Measurements from ENCODE around the gene IGSF21.

IGSF21 gene

GRCh38 chr1:18237371-18237770 lies 129.8 kb downstream of the IGSF21 start:
- no peaks in the 10 kb centered on the region for H3K4me1 ChIP-seq (ENCODE audit: low read depth, poor library complexity, severe bottlenecking)
- no peaks in the 10 kb centered on the region for H3K36me3 ChIP-seq (ENCODE audit: insufficient read depth)
- no peak overlapping the region for H2AFZ ChIP-seq (ENCODE audit: low read depth)
- H3K79me2 ChIP-seq (ENCODE audit: insufficient read depth, low read depth): no peaks in the 10 kb centered on the region
- no peaks in the 10 kb centered on the region for H4K20me1 ChIP-seq (ENCODE audit: insufficient read depth)
- H3K27me3 ChIP-seq (ENCODE audit: insufficient read depth, low read depth): no peaks in the 10 kb centered on the region
- no peak for TF ChIP-seq CTCF (conservative IDR thresholded peaks at IDR 0.05; ENCODE audit: low read depth, low read length)
- no peak overlapping the region for H3K9ac ChIP-seq
- H3K4me3 ChIP-seq (IDR thresholded peaks at IDR 0.05; ENCODE audit: insufficient read depth, low read depth, low read length): no peak overlapping the region
- H3K4me2 ChIP-seq: no peak overlapping the region
- no peak overlapping the region for H3K27ac ChIP-seq

GRCh38 chr1:18238190-18238589 lies 130.6 kb downstream of the IGSF21 start:
- H3K4me2 ChIP-seq: no peak overlapping the region
- no peak for TF ChIP-seq CTCF (conservative IDR thresholded peaks at IDR 0.05; ENCODE audit: low read depth, low read length)
- H2AFZ ChIP-seq (ENCODE audit: low read depth): no peak overlapping the region
- no peaks in the 10 kb centered on the region for H3K4me1 ChIP-seq (ENCODE audit: low read depth, poor library complexity, severe bottlenecking)
- no peaks in the 10 kb centered on the region for H3K36me3 ChIP-seq (ENCODE audit: insufficient read depth)
- no peaks in the 10 kb centered on the region for H3K27me3 ChIP-seq (ENCODE audit: insufficient read depth, low read depth)
- H3K9ac ChIP-seq: no peak overlapping the region
- H3K79me2 ChIP-seq (ENCODE audit: insufficient read depth, low read depth): no peaks in the 10 kb centered on the region
- H3K4me3 ChIP-seq (IDR thresholded peaks at IDR 0.05; ENCODE audit: insufficient read depth, low read depth, low read length): no peak overlapping the region
- no peaks in the 10 kb centered on the region for H4K20me1 ChIP-seq (ENCODE audit: insufficient read depth)
- no peak overlapping the region for H3K27ac ChIP-seq

- Histone ChIP-seq H3K79me2 (ENCODE audit: insufficient read depth, low read depth) (no peaks in the 10 kb centered on the region), H3K4me3 (IDR thresholded peaks at IDR 0.05; ENCODE audit: insufficient read depth, low read depth, low read length) (no peak overlapping the region), H3K4me2 (no peak overlapping the region), H2AFZ (ENCODE audit: low read depth) (no peak overlapping the region), H3K27me3 (ENCODE audit: insufficient read depth, low read depth) (no peaks in the 10 kb centered on the region), H3K4me1 (ENCODE audit: low read depth, poor library complexity, severe bottlenecking) (no peaks in the 10 kb centered on the region), H3K36me3 (ENCODE audit: insufficient read depth) (no peaks in the 10 kb centered on the region), H4K20me1 (ENCODE audit: insufficient read depth) (no peaks in the 10 kb centered on the region), H3K27ac (no peak overlapping the region), H3K9ac (no peak overlapping the region)
- no peak for TF ChIP-seq CTCF (conservative IDR thresholded peaks at IDR 0.05; ENCODE audit: low read depth, low read length)
Observed at GRCh38 chr1:18239671-18240070, 132.1 kb downstream of the IGSF21 start.

GRCh38 chr1:18240906-18241305 lies 133.3 kb downstream of the IGSF21 start:
- Histone ChIP-seq H3K4me1 (ENCODE audit: low read depth, poor library complexity, severe bottlenecking) (no peaks in the 10 kb centered on the region), H3K27me3 (ENCODE audit: insufficient read depth, low read depth) (no peaks in the 10 kb centered on the region), H3K9ac (no peak overlapping the region), H3K36me3 (ENCODE audit: insufficient read depth) (no peaks in the 10 kb centered on the region), H3K4me3 (IDR thresholded peaks at IDR 0.05; ENCODE audit: insufficient read depth, low read depth, low read length) (no peak overlapping the region), H2AFZ (ENCODE audit: low read depth) (no peak overlapping the region), H3K4me2 (no peak overlapping the region), H3K79me2 (ENCODE audit: insufficient read depth, low read depth) (no peaks in the 10 kb centered on the region), H3K27ac (no peak overlapping the region), H4K20me1 (ENCODE audit: insufficient read depth) (no peaks in the 10 kb centered on the region)
- no peak for TF ChIP-seq CTCF (conservative IDR thresholded peaks at IDR 0.05; ENCODE audit: low read depth, low read length)

- Histone ChIP-seq H3K9ac (no peak overlapping the region), H3K36me3 (ENCODE audit: insufficient read depth) (no peaks in the 10 kb centered on the region), H3K4me3 (IDR thresholded peaks at IDR 0.05; ENCODE audit: insufficient read depth, low read depth, low read length) (no peak overlapping the region), H3K4me2 (no peak overlapping the region), H3K27ac (no peak overlapping the region), H4K20me1 (ENCODE audit: insufficient read depth) (no peaks in the 10 kb centered on the region), H2AFZ (ENCODE audit: low read depth) (no peak overlapping the region), H3K79me2 (ENCODE audit: insufficient read depth, low read depth) (no peaks in the 10 kb centered on the region), H3K27me3 (ENCODE audit: insufficient read depth, low read depth) (no peaks in the 10 kb centered on the region), H3K4me1 (ENCODE audit: low read depth, poor library complexity, severe bottlenecking) (no peaks in the 10 kb centered on the region)
- no peak for TF ChIP-seq CTCF (conservative IDR thresholded peaks at IDR 0.05; ENCODE audit: low read depth, low read length)
Observed at GRCh38 chr1:18241891-18242290, 134.3 kb downstream of the IGSF21 start.
